ENCODE results near the gene THADA.

THADA gene

GRCh38 chr2:43188561-43189386 lies 407.1 kb downstream of the THADA start:
- no peak overlapping the region for H3K4me3 ChIP-seq (ENCODE audit: control insufficient read depth, low read depth, low read length)
- no peak for DNase-seq (ENCODE audit: low read depth)
- no peak for TF ChIP-seq CTCF (IDR thresholded peaks at IDR 0.05; ENCODE audit: control insufficient read depth, insufficient read depth, low read depth, low read length, missing control alignments)

DNA sequence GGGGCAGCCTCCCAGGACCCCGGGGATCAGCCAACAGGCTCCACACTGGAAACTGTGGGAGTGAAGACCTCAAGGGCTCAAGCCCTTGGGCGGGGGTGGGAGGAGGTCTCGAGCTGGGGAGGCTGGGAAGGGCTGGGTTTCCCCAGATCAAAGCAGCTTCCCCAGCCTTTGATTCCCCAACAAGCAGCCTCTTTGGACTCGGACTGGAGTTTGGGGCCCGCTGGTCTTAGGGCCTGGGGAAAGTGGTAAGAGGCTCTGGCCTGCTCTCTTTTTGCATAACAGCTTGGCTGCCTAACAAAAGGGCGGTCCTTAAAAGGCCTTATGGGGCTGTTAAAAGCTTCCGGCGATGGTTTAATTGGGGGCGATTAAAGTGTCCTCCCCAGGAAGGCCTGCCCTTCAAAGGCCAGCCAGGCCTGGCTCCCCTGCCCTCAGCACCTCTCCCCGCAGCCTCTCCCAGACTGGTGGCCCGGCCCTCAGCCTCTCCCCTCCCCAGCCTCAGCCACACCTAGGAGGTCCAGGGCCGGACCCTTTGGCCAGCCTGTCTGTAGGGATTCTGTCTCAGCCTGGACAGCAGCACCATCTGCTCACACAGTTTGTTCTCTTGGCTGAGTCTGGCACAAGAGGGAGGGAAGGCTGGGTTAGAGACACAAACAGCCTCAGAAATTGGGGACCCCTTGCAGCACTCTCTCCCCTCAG lies 409.0 kb downstream of the THADA start:
- no peak for DNase-seq (ENCODE audit: low read depth)
- TF ChIP-seq CTCF (IDR thresholded peaks at IDR 0.05; ENCODE audit: control insufficient read depth, insufficient read depth, low read depth, low read length, missing control alignments) = no peak
- H3K4me3 ChIP-seq (ENCODE audit: control insufficient read depth, low read depth, low read length) = no peak overlapping the region

GRCh38 chr2:43186321-43186678 lies 409.5 kb downstream of the THADA start:
- TF ChIP-seq CTCF (IDR thresholded peaks at IDR 0.05; ENCODE audit: control insufficient read depth, insufficient read depth, low read depth, low read length, missing control alignments) = no peak
- DNase-seq (ENCODE audit: low read depth) = no peak
- no peak overlapping the region for H3K4me3 ChIP-seq (ENCODE audit: control insufficient read depth, low read depth, low read length)

- TF ChIP-seq CTCF (IDR thresholded peaks at IDR 0.05; ENCODE audit: control insufficient read depth, insufficient read depth, low read depth, low read length, missing control alignments) = no peak
- no peak for DNase-seq (ENCODE audit: low read depth)
- no peak overlapping the region for H3K4me3 ChIP-seq (ENCODE audit: control insufficient read depth, low read depth, low read length)
Observed at GRCh38 chr2:43185146-43185545, 410.7 kb downstream of the THADA start.

DNA sequence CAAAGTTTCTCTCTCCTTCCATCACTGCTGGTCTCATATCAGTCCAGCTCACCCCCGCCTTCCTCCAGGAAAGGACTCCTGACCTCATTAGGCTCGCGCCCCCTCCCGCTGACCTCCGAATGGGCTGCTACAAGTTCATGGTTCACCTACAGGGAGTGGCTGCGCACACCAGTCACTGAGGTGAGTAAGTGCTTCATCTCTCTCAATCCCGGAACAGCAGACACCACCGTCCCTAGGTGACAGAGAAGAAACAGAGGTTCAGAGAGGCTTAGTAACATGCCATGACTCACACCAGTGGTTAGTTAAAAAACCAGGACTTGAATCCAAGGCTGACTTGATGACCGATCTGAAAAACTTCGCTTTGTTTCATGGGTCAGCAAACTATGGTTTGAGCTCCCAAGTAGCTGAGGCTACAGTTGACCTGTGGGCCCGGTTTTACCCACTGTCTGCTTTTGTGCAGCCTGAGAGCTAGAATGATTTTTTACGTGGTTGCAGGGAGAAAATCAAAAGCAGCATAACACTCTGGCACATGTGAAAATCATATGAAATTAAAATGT lies 411.4 kb downstream of the THADA start:
- H3K4me3 ChIP-seq (ENCODE audit: control insufficient read depth, low read depth, low read length) = no peak overlapping the region
- DNase-seq (ENCODE audit: low read depth) = peak; percentile 39
- no peak for TF ChIP-seq CTCF (IDR thresholded peaks at IDR 0.05; ENCODE audit: control insufficient read depth, insufficient read depth, low read depth, low read length, missing control alignments)

- H3K4me3 ChIP-seq (ENCODE audit: control insufficient read depth, low read depth, low read length) = no peak overlapping the region
- no peak for DNase-seq (ENCODE audit: low read depth)
- no peak for TF ChIP-seq CTCF (IDR thresholded peaks at IDR 0.05; ENCODE audit: control insufficient read depth, insufficient read depth, low read depth, low read length, missing control alignments)
Observed at GRCh38 chr2:43183743-43184142, 412.1 kb downstream of the THADA start.

Measured in AG09309 (cell line).